ENCODE results near the gene RBM38.

Gene RBM38

GRCh38 chr20:57437267-57437666 lies 46.1 kb downstream of the RBM38 start:
- no peaks in the 10 kb centered on the region for H4K20me1 ChIP-seq (ENCODE audit: insufficient read depth, low read length)
- H3K4me3 ChIP-seq (ENCODE audit: low read length): no peak overlapping the region
- H3K79me2 ChIP-seq (ENCODE audit: low read length): no peaks in the 10 kb centered on the region
- no peak overlapping the region for H3K9ac ChIP-seq (ENCODE audit: low read length)
- H3K4me2 ChIP-seq (ENCODE audit: low read length): no peak overlapping the region
- H3K36me3 ChIP-seq (replicated peaks; ENCODE audit: low read depth, low read length): no peaks in the 10 kb centered on the region
- no peak overlapping the region for H3K27ac ChIP-seq (ENCODE audit: low read length)
- H3K4me1 ChIP-seq (ENCODE audit: low read length): peaks cover 24% of the 10 kb centered on the region
- H2AFZ ChIP-seq (ENCODE audit: low read depth, low read length): no peak overlapping the region
- H3K9me3 ChIP-seq (ENCODE audit: insufficient read depth, low read length): no peaks in the 10 kb centered on the region
- peaks cover 21% of the 10 kb centered on the region for H3K27me3 ChIP-seq (ENCODE audit: low read depth, low read length)
- TF ChIP-seq EZH2phosphoT487 (IDR thresholded peaks at IDR 0.05; ENCODE audit: low read depth): no peak
- TF ChIP-seq CTCF (IDR thresholded peaks at IDR 0.05; ENCODE audit: low read depth, low read length): no peak

- H3K79me2 ChIP-seq (ENCODE audit: low read length): no peaks in the 10 kb centered on the region
- no peaks in the 10 kb centered on the region for H3K9me3 ChIP-seq (ENCODE audit: insufficient read depth, low read length)
- TF ChIP-seq CTCF (IDR thresholded peaks at IDR 0.05; ENCODE audit: low read depth, low read length) (no peak), EZH2phosphoT487 (IDR thresholded peaks at IDR 0.05; ENCODE audit: low read depth) (no peak)
Measured at GRCh38 chr20:57437672-57438330, 46.6 kb downstream of the RBM38 start.

GRCh38 chr20:57438552-57438951 lies 47.4 kb downstream of the RBM38 start:
- Histone ChIP-seq H3K4me1 (ENCODE audit: low read length) (peaks cover 11% of the 10 kb centered on the region), H3K27ac (ENCODE audit: low read length) (no peak overlapping the region), H2AFZ (ENCODE audit: low read depth, low read length) (no peak overlapping the region), H3K4me3 (ENCODE audit: low read length) (no peak overlapping the region), H3K36me3 (replicated peaks; ENCODE audit: low read depth, low read length) (no peaks in the 10 kb centered on the region), H3K79me2 (ENCODE audit: low read length) (no peaks in the 10 kb centered on the region), H3K9me3 (ENCODE audit: insufficient read depth, low read length) (no peaks in the 10 kb centered on the region), H3K27me3 (ENCODE audit: low read depth, low read length) (peaks cover 21% of the 10 kb centered on the region), H4K20me1 (ENCODE audit: insufficient read depth, low read length) (no peaks in the 10 kb centered on the region), H3K4me2 (ENCODE audit: low read length) (no peak overlapping the region), H3K9ac (ENCODE audit: low read length) (no peak overlapping the region)
- TF ChIP-seq EZH2phosphoT487 (IDR thresholded peaks at IDR 0.05; ENCODE audit: low read depth): no peak
- no peak for TF ChIP-seq CTCF (IDR thresholded peaks at IDR 0.05; ENCODE audit: low read depth, low read length)

More at GRCh38 chr20:57437672-57438330, 46.6 kb downstream of the RBM38 start:
- Histone ChIP-seq H2AFZ (ENCODE audit: low read depth, low read length) (no peak overlapping the region), H3K4me1 (ENCODE audit: low read length) (peaks cover 19% of the 10 kb centered on the region), H4K20me1 (ENCODE audit: insufficient read depth, low read length) (no peaks in the 10 kb centered on the region), H3K27me3 (ENCODE audit: low read depth, low read length) (peaks cover 21% of the 10 kb centered on the region), H3K9ac (ENCODE audit: low read length) (no peak overlapping the region), H3K4me2 (ENCODE audit: low read length) (no peak overlapping the region), H3K36me3 (replicated peaks; ENCODE audit: low read depth, low read length) (no peaks in the 10 kb centered on the region), H3K27ac (ENCODE audit: low read length) (no peak overlapping the region), H3K4me3 (ENCODE audit: low read length) (no peak overlapping the region)

- H3K4me3 ChIP-seq (ENCODE audit: low read length): no peak overlapping the region
- no peaks in the 10 kb centered on the region for H3K9me3 ChIP-seq (ENCODE audit: insufficient read depth, low read length)
- no peak overlapping the region for H3K4me2 ChIP-seq (ENCODE audit: low read length)
- H4K20me1 ChIP-seq (ENCODE audit: insufficient read depth, low read length): no peaks in the 10 kb centered on the region
- H2AFZ ChIP-seq (ENCODE audit: low read depth, low read length): no peak overlapping the region
- no peaks in the 10 kb centered on the region for H3K79me2 ChIP-seq (ENCODE audit: low read length)
- TF ChIP-seq EZH2phosphoT487 (IDR thresholded peaks at IDR 0.05; ENCODE audit: low read depth) (no peak), CTCF (IDR thresholded peaks at IDR 0.05; ENCODE audit: low read depth, low read length) (no peak)
- no peak overlapping the region for H3K9ac ChIP-seq (ENCODE audit: low read length)
- H3K27ac ChIP-seq (ENCODE audit: low read length): no peak overlapping the region
- peaks cover 19% of the 10 kb centered on the region for H3K27me3 ChIP-seq (ENCODE audit: low read depth, low read length)
- H3K36me3 ChIP-seq (replicated peaks; ENCODE audit: low read depth, low read length): no peaks in the 10 kb centered on the region
- peaks cover 3% of the 10 kb centered on the region; the same call in 1 of the 2 replicates for H3K4me1 ChIP-seq (ENCODE audit: low read length)
Measured at GRCh38 chr20:57439432-57439831, 48.2 kb downstream of the RBM38 start.
